GM03348 (cell line): Measurements from ENCODE around the gene CPNE9.
A peak's percentile ranks its signal among the peaks of the same experiment; 100 is the strongest.
"Not testable (repeated sequence)": the region's sequence is repeated elsewhere in the genome, so short reads cannot be mapped to it uniquely, and the experiment has no call there.

Experiments
- DNase-seq: peaks from one replicate; pipeline ENCODE4 v3.0.0; 2012; ENCODE audit warnings: low spot score

The CPNE9 gene

DNA sequence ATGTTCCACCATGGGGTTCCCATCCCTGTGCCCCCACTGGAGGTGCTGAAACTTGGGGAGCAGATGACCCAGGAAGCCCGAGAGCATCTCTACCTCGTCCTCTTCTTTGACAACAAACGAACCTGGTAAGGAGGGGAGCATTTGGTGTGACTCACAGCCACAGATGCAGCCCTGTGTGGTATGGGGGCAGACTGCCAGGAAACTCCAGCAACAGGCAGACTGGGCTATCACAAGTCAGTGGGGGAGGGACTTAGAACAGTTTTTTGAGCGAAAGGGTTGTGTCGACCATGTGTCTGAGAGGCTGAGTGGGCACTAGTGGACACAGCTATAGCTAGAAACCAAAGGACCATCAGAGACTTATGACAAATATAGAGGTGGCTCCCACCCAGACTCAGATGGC is 42.7 kb downstream of the CPNE9 start:
- DNase-seq, result peak; percentile 36

DNA sequence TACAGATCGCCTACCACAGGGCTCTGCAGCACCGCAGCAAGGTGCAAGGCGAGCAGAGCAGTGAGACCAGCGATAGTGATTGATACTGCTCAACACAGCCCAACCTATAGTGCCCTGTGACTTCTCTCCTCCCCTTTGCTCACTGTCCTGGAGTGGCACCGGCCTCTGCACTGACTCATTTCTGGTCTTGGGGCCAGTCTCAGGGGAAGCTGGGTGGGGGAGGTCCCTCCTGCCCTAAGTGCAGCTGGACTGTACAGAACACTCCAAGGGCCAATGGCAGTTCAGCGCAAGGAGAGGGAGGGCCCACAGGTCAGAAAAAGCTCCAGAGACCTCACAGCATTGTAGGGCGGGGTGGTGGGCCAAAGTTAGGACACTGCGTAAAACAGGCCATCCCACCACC is 43.6 kb downstream of the CPNE9 start:
- no peak for DNase-seq

DNA sequence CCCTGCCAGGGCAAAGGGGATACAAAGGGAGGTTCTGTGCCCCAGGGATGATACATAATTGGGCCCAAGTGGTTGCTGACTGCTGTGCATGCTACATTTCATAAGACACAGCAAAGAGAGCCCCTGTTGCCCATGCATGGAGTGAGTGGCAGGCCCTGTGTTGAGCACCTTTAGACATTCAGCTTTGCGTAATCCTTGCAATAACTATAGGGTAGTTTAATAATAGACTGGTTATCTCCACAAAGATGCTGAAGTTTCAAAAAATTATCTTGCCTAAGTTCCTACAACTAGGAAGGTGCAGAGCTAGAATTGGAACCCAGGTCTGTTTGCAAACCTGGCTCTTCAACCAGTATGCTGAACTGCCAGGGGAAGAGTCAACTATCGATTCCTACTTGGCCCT is 44.4 kb downstream of the CPNE9 start:
- DNase-seq, result no peak

DNA sequence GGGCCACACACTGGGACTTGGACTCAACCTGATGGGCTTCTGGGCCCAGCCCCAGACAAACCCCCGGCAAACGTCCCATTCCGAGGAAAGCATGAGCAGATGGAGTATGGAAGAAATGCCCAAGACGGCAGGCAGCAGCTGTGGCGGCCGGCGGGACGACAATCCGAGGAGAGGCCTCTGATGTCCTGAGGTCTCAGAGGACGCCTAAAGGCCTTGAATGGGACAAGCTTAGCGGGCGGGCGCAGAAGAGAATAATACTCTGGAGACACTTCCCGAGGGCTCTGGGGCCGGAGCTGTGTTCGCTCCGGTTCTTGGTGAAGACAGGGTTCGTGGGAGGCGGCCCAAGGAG is 45.6 kb downstream of the CPNE9 start:
- DNase-seq, result no peak

DNA sequence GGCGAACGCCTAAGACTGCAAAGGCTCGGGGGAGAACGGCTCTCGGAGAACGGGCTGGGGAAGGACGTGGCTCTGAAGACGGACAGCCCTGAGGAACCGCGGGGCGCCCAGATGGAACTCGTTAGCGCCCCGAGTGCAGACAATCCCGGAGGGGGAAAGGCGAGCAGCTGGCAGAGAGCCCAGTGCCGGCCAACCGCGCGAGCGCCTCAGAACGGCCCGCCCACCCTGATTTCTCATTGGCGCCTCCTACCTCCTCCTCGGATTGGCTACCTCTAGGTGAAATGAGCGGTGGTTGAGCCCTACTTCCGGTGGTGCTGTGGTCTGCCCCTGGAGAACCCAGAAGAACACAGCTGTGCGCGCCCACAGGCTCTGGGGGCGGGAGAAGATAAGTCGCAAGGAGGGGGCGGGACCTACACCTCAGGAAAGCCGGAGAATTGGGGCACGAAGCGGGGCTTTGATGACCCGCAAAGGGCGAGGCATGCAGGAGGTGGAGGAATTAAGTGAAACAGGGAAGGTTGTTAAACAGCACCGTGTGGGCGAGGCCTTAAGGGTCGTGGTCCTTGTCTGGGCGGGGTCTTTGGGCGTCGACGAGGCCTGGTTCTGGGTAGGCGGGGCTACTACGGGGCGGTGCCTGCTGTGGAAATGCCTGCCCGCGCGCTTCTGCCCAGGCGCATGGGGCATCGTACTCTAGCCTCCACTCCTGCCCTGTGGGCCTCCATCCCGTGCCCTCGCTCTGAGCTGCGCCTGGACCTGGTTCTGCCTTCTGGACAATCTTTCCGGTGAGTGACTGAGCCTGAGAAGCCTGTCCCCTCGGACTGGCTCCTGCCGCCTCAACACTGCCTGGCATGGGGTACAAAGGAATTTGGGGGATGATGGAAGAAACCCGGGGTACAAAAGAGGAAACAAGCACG is 46.3 kb downstream of the CPNE9 start, which contains the start of gene OGG1:
Gene OGG1 (plus strand): TSS at position 308 of the 911 bp plus-strand sequence. CDS start 335 bp downstream, at position 643.
- DNase-seq, result peak; percentile 98

DNA sequence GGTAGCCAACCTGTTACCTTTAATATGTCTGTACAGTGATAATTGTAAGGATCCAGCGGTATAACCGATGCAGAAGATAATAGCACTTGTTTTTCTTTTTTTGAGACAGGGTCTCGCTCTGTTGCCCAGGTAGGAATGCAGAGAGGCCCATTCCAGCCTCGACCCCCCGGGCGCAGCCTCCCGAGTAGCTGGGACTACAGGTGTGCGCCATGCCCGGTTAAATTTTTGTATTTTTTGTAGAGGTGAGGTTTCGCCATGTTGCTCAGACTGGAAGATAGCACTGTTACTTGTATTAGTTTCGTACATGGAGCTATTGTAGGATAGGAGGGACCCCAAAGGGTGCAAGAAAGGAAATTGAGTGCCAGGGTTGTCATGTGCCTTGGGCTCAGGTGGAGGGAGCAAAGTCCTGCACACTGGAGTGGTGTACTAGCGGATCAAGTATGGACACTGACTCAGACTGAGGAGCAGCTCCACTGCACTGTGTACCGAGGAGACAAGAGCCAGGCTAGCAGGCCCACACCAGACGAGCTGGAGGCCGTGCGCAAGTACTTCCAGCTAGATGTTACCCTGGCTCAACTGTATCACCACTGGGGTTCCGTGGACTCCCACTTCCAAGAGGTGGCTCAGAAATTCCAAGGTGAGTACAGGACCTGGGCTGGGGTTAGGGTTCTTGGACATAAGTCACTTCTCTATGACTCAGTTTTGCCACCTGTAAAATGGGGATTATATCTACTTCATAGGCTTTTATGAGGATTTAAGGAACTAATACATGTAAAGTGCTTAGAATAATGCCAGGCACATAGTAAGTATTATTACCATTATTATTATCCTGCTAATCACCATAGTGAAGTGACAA is 47.2 kb downstream of the CPNE9 start:
- peak; percentile 32 for DNase-seq

DNA sequence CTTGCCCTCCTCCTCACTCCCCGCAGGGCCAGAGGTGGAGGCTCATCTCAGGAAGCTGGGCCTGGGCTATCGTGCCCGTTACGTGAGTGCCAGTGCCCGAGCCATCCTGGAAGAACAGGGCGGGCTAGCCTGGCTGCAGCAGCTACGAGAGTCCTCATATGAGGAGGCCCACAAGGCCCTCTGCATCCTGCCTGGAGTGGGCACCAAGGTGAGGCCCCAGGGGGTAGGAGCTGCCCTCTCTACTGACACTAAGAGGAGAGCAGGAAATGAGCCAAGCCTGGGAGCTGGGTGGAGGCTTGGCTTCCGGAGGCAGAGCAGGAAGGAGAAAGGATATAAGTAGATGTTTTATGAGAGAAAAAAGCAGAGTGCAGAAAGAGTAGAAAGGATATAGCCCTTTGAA is 51.0 kb downstream of the CPNE9 start:
- no peak for DNase-seq

DNA sequence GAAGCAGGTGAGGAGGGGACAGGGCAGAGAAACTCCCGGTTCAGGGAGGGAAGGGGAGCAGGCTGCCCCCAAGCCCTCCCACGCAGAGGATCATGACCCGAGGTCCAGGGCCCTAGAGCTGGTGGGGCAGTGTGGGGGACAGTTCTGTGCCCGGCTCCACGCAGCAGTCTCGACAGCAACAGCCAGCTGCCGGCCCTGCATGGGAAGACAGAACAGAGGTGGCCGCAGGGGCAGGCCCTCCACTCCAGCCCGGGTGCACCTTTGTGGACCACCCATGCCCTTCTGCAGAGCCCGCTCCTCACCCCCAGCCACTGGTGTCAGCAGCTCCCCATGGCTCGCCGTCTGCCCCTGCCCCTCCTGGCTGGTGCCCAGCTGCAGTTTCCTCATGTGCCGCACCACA is 53.8 kb downstream of the CPNE9 start:
- no peak for DNase-seq

DNA sequence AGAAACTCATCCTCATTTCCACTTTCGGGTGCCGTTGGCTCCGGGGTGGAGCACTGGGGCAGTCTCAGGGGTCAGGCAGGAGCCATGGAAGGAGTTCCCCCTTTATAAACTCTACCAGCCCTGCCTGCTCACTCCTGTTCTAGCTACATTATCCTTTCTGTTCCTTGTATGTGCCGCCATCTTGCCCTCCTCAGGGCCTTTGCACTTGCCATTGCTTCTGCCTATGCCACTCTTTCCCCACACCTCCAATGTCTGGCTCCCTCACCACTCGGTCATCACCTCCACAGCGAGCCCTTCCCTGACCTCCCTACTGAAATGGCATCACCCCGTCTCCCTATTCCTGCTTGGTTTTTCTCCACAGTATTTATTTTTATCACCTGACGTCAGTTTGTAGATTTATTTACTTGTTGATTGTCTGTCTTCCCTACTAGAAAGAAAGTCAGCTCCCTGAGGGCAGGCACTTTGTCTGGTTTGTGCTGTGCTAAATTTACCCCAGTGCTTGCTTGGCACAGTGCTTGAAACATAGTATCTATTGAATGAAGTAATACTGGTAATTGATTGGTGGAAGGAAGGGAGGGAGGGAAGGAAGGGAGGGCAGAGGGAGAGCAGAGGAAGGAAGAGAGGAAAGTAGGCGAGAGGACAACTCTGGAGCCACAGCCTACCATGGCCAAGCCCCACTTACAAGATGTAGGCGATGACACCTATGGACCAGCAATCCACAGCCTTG is 57.3 kb downstream of the CPNE9 start:
- DNase-seq, result no peak

DNA sequence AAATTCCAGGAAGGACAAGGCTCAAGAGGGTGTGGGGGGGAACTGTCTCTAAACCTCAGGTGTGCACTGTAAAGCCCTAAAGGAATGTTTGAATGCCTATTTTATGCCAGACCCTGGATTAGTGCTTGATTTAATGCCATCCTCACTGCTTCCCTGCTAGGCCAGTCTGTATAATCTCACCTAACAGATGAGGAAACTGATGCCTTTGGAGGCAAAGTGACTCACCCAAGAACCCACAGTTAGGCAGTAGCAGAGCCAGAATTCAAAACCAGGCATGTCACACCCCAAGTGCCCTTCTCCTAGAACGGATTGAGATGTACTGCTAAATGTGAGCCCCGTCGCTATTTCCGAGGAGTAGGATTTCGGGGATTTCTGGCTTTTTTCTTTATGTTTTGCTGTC is 58.3 kb downstream of the CPNE9 start:
- DNase-seq, result no peak

DNA sequence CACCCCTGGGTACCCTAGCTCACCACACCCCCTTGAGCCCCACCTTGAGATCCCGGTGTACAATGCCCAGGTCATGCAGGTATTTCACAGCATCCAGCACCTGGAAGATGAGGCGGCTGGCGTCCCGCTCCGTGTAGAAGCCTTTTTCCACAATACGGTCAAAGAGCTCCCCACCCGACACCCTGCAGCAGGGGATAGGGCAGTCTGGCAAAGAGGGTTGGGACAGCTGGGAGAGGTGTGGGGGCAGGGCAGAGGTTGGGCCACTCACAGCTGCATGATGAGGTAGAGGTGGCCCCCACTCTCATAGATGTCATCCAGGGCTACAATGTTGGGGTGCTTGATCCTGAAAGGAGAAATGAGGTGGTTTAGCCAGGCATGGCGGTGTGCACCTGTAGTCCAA is 59.2 kb downstream of the CPNE9 start:
- no peak for DNase-seq

DNA sequence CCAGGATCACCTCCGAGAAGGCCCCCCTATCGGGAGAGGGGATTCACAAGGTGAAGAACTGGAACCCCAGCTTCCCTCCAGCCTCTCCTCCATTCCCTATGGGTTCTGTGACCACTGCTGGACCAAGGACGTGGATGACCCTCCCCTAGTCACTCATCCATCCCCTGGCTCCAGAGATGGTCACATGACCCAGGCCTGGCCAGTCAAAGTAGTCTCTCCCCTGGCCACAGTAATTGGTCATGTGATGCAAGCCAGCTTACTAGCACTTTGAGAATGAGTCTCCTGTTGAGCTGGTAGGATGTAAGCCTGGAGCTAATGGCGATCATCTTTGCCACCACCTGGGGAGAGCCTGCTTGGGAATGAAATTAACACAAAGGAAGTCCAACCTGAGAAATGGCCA is 62.2 kb downstream of the CPNE9 start:
- DNase-seq, result no peak

DNA sequence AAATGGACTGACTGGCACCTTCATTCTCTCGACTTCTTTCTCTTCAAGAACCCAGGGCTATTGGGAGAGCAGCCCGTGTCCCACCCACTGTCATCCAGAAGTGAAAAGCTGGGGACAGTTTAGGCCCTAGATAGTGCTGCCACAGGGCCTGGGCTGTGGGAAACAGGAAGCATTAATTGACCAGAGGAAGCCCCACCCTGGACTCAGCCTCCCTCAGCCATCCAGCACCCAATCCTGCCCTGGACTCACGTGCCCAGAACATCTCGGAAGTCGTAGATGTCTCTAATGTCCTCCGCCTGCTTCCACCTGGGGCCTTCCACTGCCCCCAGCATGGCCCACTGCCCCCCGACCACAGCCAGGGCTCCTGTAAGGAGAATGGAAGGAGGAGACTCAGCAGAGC is 63.8 kb downstream of the CPNE9 start:
- no peak for DNase-seq

DNA sequence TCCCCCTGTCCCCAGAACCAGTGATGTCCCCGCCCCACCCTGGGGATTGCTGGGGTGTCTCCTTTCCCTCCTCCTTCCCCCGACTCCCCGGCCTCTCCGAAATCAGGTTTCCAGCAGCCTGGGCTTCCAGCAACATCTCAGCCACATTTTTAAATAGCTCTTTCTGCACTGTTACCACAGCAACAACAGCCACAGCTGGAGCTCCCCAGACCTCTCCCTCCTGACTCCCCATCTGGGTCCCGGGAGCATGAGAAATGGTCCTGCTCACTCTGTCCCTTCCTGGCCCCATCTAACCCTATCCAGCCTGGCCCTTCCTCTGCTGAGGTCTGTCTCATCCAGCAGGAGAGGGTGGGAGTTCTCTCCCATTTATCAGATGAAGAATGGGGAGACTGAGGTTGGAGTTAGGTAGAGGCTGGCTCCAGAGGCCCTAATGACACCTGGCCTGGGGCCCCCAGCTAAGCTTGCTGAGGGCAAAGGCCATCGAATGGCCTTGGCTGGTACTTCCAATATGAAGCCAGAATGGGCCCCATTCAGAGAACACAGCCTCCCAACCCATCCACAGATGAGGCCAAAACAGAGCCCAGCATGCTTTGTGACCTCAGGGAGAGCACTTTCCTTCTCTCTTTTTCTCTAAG is 64.6 kb downstream of the CPNE9 start:
- no peak for DNase-seq

DNA sequence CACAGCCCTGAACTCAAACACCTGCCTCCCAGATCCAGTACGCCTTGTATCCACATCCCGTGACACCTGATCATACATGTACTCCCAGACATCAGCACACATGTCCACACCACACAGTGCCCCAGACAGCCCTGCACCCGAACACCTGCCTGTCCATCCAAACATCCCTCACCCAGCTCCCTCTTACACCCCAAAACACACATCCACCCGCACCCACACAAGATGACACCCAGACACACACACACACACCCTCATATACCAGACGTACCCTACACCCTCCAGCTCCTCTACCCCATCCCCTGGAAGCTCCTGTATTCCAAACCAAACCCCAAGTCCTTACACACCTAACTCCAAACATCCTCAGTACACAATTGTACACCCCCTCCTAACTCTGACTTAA is 65.4 kb downstream of the CPNE9 start:
- DNase-seq, result no peak

DNA sequence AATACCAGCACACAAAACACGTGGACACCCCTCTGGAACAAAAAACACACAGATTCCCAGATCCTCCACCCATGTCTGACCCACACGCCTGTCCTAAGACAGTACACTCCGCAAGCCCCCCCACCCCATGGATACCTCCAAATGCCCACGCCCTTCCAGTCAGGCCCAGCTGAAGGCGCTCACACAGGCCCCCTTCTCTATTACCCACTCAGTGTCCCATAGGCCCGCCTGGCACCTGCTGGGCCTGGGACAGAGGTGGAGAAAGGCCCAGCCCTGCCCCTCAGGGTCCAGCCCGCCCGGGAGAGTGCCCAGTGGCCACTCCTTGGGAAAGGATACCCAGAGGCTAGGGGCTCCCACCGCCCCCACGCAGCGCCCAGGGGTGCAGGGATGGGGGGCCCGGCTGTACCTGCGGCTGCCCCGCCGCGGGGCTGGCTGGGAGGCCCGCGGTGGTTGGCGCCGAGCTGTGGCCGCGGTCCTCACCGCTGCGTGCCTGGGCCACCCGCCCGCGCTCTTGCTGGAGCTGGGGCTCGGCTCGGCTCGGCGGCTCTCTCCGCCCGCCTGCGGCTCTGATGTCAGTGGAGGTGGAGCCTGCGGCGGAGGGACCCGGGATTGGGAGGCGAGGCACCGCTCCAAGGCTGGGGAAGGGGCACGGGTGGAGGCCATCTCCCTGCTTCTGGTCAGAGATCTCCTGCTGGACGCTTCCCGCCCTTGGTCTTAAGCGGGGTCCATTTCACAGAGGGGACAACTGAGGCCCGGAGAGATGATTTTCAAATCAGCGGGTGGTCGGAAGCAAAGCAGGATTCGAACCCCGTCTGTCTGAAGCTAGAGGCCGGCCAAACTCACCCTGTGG is 66.0 kb downstream of the CPNE9 start, which contains the start of gene CAMK1:
Gene CAMK1 (minus strand): TSS at position 522 of the 850 bp plus-strand sequence. CDS start 2,198 bp downstream, outside the sequence.
- DNase-seq, result peak; percentile 95

DNA sequence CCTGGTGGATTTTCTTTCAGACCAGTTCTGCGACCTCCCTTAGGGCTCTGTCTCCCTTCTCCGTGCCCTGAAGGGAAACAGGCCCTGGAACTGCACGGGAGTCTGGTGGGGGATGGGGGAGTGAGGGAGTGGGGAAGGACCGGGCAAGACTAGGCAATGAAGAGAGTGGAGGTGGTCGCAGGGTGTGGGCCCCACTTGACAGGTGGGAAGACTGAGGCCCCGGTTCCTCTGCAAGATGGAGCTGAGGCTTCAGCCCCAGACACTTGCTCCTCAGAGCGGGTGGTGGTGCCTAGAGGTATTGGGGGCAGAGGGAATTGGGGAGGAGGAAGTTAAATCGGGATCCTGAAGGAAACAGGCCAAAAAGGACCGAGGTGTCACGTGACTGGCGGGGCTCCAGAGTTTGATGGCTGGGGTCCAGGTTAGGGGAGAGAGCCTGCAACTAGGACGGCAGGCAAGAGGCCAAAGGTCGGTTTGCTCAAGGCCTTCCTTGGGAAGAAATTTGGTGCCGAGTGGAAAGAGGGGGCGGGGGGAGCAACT is 66.7 kb downstream of the CPNE9 start:
- DNase-seq, result peak; percentile 36

DNA sequence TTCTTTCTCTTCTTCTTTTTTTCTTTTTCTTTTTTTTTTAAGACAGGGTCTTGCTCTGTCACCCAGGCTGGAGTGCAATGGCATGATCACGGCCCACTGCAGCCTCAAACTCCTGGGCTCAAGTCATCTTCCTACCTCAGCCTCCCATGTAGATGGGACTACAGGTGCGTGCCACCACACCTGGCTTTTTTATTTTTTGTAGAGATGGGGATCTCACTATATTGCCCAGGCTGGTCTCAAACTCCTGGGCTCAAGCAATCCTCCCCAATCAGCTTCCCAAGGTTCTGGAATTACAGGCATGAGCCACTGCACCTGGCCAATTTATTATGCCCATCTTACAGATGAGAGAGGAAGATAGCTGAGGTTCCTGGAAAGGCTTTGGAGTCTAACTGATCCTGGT is 67.4 kb downstream of the CPNE9 start:
- DNase-seq, result not testable (repeated sequence)

DNA sequence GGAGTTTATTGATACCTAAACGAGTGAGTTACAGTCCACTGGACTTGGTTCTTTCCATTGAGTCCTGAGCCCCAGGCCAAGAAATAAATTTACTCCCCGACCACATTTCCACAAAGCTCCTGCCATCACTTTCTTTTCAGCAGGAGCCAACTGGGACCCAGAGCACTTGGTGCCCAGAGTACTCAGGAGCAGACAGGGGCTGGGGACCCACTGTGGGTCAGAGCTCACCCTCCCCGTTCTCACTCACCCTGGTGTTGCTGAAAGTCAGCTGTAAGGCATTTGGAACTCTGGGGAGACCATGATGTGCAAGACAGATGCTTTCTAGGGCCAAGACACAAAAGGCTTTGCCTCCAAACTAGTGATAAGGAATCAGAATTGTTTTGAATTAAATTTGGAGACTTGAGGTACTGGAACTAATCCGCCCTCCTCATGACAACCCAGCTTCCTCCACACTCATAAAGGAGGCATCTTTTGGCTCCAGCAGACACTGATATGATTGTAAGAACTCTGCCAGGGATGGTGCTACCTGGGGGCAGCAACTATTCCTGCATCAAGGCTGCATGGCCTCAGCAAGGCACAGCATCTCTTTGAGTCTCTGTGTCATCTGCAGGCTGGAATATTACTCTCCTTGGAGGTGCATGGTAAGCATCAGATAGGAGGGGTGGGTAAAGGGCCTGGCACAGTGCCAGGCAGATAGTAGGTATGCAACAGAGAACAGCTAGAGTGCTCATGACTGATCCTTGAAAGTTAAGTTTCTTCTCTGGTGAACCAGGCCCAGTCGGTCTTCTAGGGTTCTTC is 73.5 kb downstream of the CPNE9 start:
- DNase-seq, result no peak

DNA sequence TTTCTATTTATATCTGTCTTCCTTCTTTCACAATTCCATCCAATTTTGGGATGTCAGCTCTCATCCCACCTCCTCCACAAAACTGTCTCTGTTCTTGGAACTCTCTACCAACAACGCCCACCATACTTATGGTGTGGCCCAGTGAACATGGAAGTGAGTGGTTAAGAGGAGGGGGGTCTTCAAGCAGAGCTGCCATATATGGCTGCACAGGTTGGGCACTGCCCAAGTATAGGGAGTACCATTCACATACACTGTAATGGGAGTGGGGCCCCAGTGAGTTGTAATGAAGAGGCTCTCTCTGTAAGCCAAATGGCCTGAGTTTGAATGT is 74.0 kb downstream of the CPNE9 start:
- DNase-seq, result no peak
